Activated T-helper 1 cell treated with anti-CD3 and anti-CD28 coated beads, Interleukin-12 subunit alpha, Interleukin-12 subunit beta, Interleukin-2, Interleukin-4 antibody, amounts not matched to agents 30 ng/mL and 10 ng/mL and 1 ng/mL, durations not matched to agents 14 hours and 24 hours and 36 hours (primary cell): ENCODE data around the gene TFEB. TPM values are rescaled to one million over a fixed set of nuclear protein-coding genes. Genes with fewer than 3 reads are reported as not detected.
A peak's percentile ranks its signal among the peaks of the same experiment; 100 is the strongest.

Experiments used
- DNase-seq: peaks from one replicate; pipeline ENCODE4 v3.0.0; 2021; ENCODE audit warnings: low spot score
- H3K27ac Mint-ChIP-seq: one replicate; pipeline ENCODE4 v1.8.0; 2021; ENCODE audit warnings: mild to moderate bottlenecking, mixed read lengths
- H3K27me3 Mint-ChIP-seq: one replicate; pipeline ENCODE4 v1.8.0; 2022; ENCODE audit warnings: mild to moderate bottlenecking, moderate library complexity, mixed read lengths; ENCODE audit not compliant: insufficient read depth
- H3K36me3 Mint-ChIP-seq: one replicate; pipeline ENCODE4 v1.8.0; 2021; ENCODE audit warnings: low read depth, mixed read lengths
- H3K4me1 Mint-ChIP-seq: one replicate; pipeline ENCODE4 v1.8.0; 2021; ENCODE audit warnings: low read depth, mixed read lengths
- H3K4me3 Mint-ChIP-seq: one replicate; pipeline ENCODE4 v1.8.0; 2021; ENCODE audit warnings: mild to moderate bottlenecking, moderate library complexity, mixed read lengths
- H3K9me3 Mint-ChIP-seq: one replicate; pipeline ENCODE4 v1.8.0; 2021; ENCODE audit warnings: mixed read lengths
- intact Hi-C: fragments of 100-400 bp; cut with micrococcal nuclease; formaldehyde crosslinking; loops from one replicate; pipeline ENCODE4 v1.15.1; 2024
- total RNA-seq: library from RNA; stranded (reverse); gene quantifications from 2 replicates; pipeline ENCODE4 v1.2.3, GENCODE V29; 2022

TFEB gene
- 15.6 and 17.2 TPM in 2 replicates for total RNA-seq

DNA sequence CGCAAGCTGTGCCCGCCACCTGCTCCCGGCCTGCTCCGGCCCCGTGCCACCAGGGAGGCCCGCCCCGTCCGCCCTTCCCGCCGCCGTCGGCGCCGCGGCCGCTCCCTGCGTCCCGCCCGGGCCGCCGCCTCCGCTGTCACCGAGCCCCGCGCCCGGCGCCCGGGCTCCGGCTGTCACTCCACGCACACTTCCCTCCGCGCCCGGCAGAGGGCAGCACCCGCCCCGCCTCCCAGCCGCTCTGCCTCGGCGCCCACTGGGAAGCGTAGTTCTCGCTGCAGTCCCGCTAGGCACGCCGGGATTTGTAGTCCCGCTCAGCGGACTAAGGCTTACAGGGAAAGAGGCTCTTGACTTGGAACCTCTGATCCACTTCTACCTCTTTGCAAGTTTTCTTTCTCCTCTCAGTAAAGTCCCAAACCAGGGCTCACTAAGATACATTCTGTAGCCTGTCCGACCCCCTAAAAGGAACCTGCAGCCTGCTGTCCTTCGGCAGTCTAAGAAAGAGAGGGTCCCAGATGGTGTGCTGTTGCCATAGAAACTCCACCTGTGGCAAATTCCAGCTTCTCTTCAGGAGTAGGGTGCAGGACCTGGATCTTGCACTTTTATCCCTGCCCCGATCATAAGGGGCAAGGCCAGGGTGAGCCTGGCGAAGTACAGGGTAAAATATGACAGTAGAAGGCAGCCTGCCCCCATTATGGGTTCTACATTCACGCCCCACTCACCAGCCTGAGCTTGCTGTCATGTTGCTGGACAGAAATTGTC is at the start of gene TFEB:
TFEB (minus strand) TSS at position 182 of the 759 bp plus-strand sequence. CDS start 44,395 bp downstream, outside the sequence.
- Mint-ChIP-seq H3K27me3 (no peaks in the 10 kb centered on the region), H3K36me3 (no peaks in the 10 kb centered on the region)

DNA sequence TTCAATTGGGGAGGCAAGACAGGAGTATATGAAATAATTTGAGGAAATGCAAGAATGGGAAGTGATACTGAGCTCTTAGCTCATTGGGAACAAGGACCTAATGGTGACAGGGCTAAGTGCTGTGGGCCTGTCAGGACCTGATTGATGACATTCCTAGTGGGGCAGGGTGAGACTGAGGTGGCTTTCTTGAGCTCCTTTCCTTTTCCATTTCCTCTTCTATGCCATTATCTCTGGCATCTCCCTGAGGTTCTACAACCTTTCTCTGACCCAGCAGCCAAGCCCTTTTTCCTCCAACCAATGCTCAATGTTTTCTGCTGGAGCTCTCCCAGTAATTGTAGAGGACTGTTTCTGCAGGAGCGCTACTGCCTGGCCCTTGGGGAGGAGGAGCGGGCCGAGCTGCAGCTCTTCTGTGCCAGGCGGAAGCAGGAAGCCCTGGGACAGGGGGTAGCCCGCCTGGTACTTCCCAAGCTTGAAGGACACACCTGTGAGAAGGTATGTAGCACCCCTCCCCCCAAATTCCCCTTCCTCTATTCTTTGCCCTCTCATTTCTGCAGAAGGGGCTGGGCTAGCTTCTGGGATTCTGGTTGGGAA is 49.3 kb upstream of the TFEB start:
- Mint-ChIP-seq H3K27me3 (peaks cover 18% of the 10 kb centered on the region), H3K4me1 (peaks cover 17% of the 10 kb centered on the region), H3K27ac (no peak overlapping the region), H3K4me3 (peak overlapping the region; percentile 45), H3K36me3 (peaks cover 10% of the 10 kb centered on the region), H3K9me3 (no peaks in the 10 kb centered on the region)
- no peak for DNase-seq
- intact Hi-C loops = loop anchor here (5.0 kb wide), 2 partner anchors 237 to 1733 kb away; partner anchors contain the start of genes FOXP4, POLR1C and YIPF3

More for the DNA sequence above, at the start of gene TFEB:
- intact Hi-C loops = loop anchor here (1.0 to 10.0 kb wide), 10 partner anchors 28 to 1899 kb away; partner anchors contain the start of genes BYSL, CCND3, MAD2L1BP and MED20
- peak; percentile 92 for DNase-seq
- Mint-ChIP-seq H3K4me3 (peak within 1 kb of the TSS; percentile 80), H3K4me1 (peaks cover 24% of the 10 kb centered on the region), H3K27ac (peak within 1 kb of the TSS; percentile 31), H3K9me3 (no peaks in the 10 kb centered on the region)

- no peak overlapping the region for H3K4me3 Mint-ChIP-seq
- no peaks in the 10 kb centered on the region for H3K9me3 Mint-ChIP-seq
- H3K4me1 Mint-ChIP-seq = peaks cover 15% of the 10 kb centered on the region
- intact Hi-C loops = no loop called here
- peaks cover 3% of the 10 kb centered on the region for H3K36me3 Mint-ChIP-seq
- no peak for DNase-seq
- H3K27ac Mint-ChIP-seq = no peak overlapping the region
- peaks cover 18% of the 10 kb centered on the region for H3K27me3 Mint-ChIP-seq
Measured at GRCh38 chr6:41783106-41783780, 47.8 kb upstream of the TFEB start.

- Mint-ChIP-seq H3K4me1 (peaks cover 19% of the 10 kb centered on the region), H3K27ac (no peak overlapping the region), H3K4me3 (peak overlapping the region; percentile 55), H3K9me3 (no peaks in the 10 kb centered on the region), H3K36me3 (no peaks in the 10 kb centered on the region), H3K27me3 (peaks cover 15% of the 10 kb centered on the region)
- intact Hi-C loops = no loop called here
- DNase-seq = no peak
Measured at GRCh38 chr6:41781366-41781730, 45.9 kb upstream of the TFEB start.

DNA sequence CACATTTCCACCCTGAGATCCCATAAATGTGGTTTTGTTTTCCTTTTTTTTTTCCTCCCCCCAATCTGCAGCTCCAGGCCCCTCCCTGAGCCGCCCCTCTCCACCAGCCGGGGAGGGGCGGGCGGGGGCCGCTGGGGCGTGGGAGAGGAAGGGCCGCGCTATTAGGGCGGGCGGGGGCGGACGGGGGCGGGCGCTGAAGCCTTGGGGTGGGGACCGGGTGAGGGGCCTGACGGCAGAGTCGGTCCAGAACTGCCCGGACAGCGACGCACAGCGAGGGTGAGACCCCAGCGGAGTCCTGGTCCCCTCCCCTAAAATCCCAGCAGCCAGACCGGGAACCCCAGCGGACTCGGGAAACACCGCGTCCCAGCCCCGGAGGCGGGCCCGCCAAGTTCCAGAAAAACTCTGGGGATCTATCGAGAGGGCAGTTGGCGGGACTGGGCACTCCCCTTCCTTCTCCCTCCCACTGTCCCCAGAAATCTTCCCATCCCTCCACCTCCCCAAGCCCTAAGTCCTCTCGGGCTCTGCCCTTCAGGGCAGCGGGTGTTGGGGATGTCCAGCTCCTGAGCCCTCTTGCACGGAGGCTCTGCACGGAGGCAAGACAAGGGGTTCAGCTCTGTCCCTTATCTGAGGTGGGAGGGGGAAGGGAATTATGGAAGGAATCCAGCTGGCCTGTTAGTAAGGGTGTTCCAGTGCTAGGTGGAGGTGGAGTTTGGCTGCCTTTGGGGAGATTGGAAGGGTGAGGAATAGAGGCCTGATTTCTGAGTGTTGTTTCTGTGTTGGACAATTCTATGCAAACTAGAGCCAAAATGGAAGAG is 45.4 kb upstream of the TFEB start, which contains the start of gene PRICKLE4:
PRICKLE4 (plus strand) TSS at position 232 of the 815 bp plus-strand sequence. CDS start 2,692 bp downstream, outside the sequence.
- peak within 1 kb of the TSS; percentile 63 for H3K27ac Mint-ChIP-seq
- H3K4me3 Mint-ChIP-seq = peak within 1 kb of the TSS; percentile 81
- DNase-seq = no peak
- peaks cover 19% of the 10 kb centered on the region for H3K4me1 Mint-ChIP-seq
- intact Hi-C loops = loop anchor here (1.0 kb wide), 8 partner anchors 45 to 434 kb away; partner anchors contain the start of genes BYSL, CCND3, MED20 and TAF8
- H3K9me3 Mint-ChIP-seq = no peaks in the 10 kb centered on the region
- peaks cover 14% of the 10 kb centered on the region for H3K27me3 Mint-ChIP-seq
- H3K36me3 Mint-ChIP-seq = no peaks in the 10 kb centered on the region

GRCh38 chr6:41779788-41780550 is 44.6 kb upstream of the TFEB start, which contains the start of gene FRS3:
TSS of gene FRS3 (minus strand) at chr6:41779900. CDS start at chr6:41776987, 2,913 bp downstream.
- DNase-seq = peak; percentile 99
- intact Hi-C loops = loop anchor here (1.0 kb wide), 9 partner anchors 7 to 434 kb away; partner anchors contain the start of genes BYSL, CCND3, MED20 and TAF8
- peaks cover 19% of the 10 kb centered on the region for H3K4me1 Mint-ChIP-seq
- peaks cover 14% of the 10 kb centered on the region for H3K27me3 Mint-ChIP-seq
- H3K27ac Mint-ChIP-seq = peak within 1 kb of the TSS; percentile 83
- H3K9me3 Mint-ChIP-seq = no peaks in the 10 kb centered on the region
- no peaks in the 10 kb centered on the region for H3K36me3 Mint-ChIP-seq
- H3K4me3 Mint-ChIP-seq = peak within 1 kb of the TSS; percentile 94

DNA sequence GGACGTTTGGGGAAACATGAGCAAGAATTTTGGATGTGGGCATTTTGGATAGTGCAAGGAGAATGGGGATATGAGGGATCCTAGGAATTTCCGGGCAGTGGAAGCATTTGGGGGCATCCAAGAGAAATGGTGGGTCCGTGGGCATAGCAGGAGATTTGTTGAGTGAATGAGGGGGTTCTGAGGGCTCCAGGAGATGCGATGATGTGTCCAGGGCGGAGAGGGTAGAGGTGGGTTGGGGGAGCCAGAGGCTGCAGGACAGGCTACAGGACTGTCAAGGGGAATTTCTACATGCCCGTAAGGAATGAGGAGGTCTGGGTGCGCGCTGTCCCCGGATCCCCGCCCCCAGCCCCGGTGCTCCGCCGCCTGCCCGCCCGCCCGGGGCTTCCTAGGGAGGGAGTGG is 43.9 kb upstream of the TFEB start:
- peaks cover 13% of the 10 kb centered on the region for H3K27me3 Mint-ChIP-seq
- intact Hi-C loops = loop anchor here (1.0 kb wide), 1 partner anchor 8 kb away; the partner anchor contains the start of gene TOMM6
- DNase-seq = no peak
- peak overlapping the region; percentile 83 for H3K27ac Mint-ChIP-seq
- no peaks in the 10 kb centered on the region for H3K9me3 Mint-ChIP-seq
- H3K4me1 Mint-ChIP-seq = peaks cover 19% of the 10 kb centered on the region
- H3K4me3 Mint-ChIP-seq = peak overlapping the region; percentile 94
- peaks cover 2% of the 10 kb centered on the region for H3K36me3 Mint-ChIP-seq

- peaks cover 10% of the 10 kb centered on the region for H3K27me3 Mint-ChIP-seq
- H3K4me1 Mint-ChIP-seq = peaks cover 19% of the 10 kb centered on the region
- intact Hi-C loops = loop anchor here (1.0 kb wide), 1 partner anchor 8 kb away; the partner anchor contains the start of gene TOMM6
- peak overlapping the region; percentile 83 for H3K27ac Mint-ChIP-seq
- no peaks in the 10 kb centered on the region for H3K9me3 Mint-ChIP-seq
- H3K36me3 Mint-ChIP-seq = peaks cover 6% of the 10 kb centered on the region
- peak overlapping the region; percentile 94 for H3K4me3 Mint-ChIP-seq
- DNase-seq = no peak
Measured at GRCh38 chr6:41778895-41779294, 43.5 kb upstream of the TFEB start.

DNA sequence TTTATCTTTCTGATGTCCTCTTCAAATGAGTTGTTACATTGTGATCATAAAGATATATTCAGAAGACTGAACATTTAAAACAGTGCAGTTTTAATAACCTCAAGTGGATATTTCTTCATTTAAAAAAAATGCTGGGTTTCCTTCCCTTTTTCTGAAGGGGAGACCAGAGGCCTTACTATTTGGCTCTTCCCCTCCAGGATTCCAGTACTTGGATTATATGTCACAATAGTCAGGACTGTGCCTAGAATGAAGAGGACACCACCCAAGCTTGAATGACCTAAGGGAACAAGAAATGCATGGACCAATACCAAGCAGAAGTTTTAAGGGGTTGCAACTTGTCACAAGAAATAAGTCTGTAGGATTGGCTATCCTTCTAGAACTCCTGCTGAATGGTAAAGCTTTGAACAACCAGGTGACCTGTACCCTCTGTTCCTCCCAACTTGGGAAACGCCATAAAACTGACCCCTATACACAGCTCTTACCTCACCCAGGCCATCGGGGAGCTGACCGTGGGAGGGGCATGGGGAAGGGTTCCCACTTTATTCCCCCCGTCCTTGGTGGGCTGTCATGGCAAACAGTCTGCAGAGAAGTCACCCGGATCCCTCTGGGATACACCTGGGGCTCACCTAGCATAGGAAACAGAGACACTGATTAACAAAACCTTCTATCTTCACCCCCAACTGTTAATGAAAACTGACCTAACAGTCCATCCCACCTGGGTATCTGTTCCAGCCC is 42.3 kb upstream of the TFEB start:
- no peak overlapping the region for H3K27ac Mint-ChIP-seq
- H3K4me3 Mint-ChIP-seq = peak overlapping the region; percentile 94
- intact Hi-C loops = loop anchor here (2.0 kb wide), 1 partner anchor 95 kb away; no protein-coding TSS in a partner anchor
- peaks cover 19% of the 10 kb centered on the region for H3K4me1 Mint-ChIP-seq
- H3K27me3 Mint-ChIP-seq = peaks cover 6% of the 10 kb centered on the region
- no peak for DNase-seq
- H3K36me3 Mint-ChIP-seq = peaks cover 6% of the 10 kb centered on the region
- H3K9me3 Mint-ChIP-seq = no peaks in the 10 kb centered on the region

GRCh38 chr6:41775293-41775882 is 40.0 kb upstream of the TFEB start:
- Mint-ChIP-seq H3K27ac (no peak overlapping the region), H3K27me3 (no peaks in the 10 kb centered on the region), H3K4me3 (no peak overlapping the region), H3K36me3 (peaks cover 6% of the 10 kb centered on the region), H3K9me3 (no peaks in the 10 kb centered on the region), H3K4me1 (peaks cover 12% of the 10 kb centered on the region)
- DNase-seq = no peak
- intact Hi-C loops = no loop called here

- Mint-ChIP-seq H3K27me3 (no peaks in the 10 kb centered on the region), H3K4me1 (peaks cover 12% of the 10 kb centered on the region), H3K36me3 (peaks cover 6% of the 10 kb centered on the region), H3K4me3 (no peak overlapping the region), H3K27ac (no peak overlapping the region), H3K9me3 (no peaks in the 10 kb centered on the region)
- no peak for DNase-seq
- intact Hi-C loops = no loop called here
Measured at GRCh38 chr6:41774841-41775240, 39.4 kb upstream of the TFEB start.
